K562 (cell line): ENCODE results near the gene FMO1. TPM values are rescaled to one million over a fixed set of nuclear protein-coding genes. Genes with fewer than 3 reads are reported as not detected.

Experiments
- ATAC-seq: fragments of 200-7000 bp; cut with Tn5 transposase; 3 replicates; pipeline ENCODE4 v1.9.1; 2020; ENCODE audit warnings: moderate library complexity
- BruUV-seq: library from RNA; stranded (reverse); fragments of 400-500 nt; replicated peaks from 2 replicates; lab custom pipeline; 2021; lab: Mats Ljungman, UMichigan
- CTCF ChIA-PET: fragments of 300-600 bp; formaldehyde crosslinking; extraction: SDS; loops from one replicate; lab custom pipeline; 2021; ENCODE audit warnings: low intra/inter-chr PET ratio; lab: Yijun Ruan, JAX
- POLR2A ChIA-PET: fragments of 300-600, 350-650 bp; sonication (Branson Sonifier 250); formaldehyde crosslinking; extraction: SDS; loops from one replicate; lab custom pipeline; 2021; ENCODE audit warnings: antibody characterized with exemption, inconsistent platforms; lab: Yijun Ruan, JAX
- DNase-seq, 4 experiments: peaks; one replicate each; pipeline versions ENCODE4 v3.0.0 to v3.0.0-alpha.2; 2011 to 2018; ENCODE audit warnings: low spot score in 3 of 4, mixed read lengths in 3 of 4; ENCODE audit errors: extremely low read depth in 1 of 4
- FAIRE-seq: peaks from 2 replicates; lab custom pipeline; 2011; peaks lifted over from hg19 to GRCh38; lab: Jason Lieb, UNC
- H2AFZ ChIP-seq: 2 replicates; pipeline ENCODE4 v1.6.0; 2011; ENCODE audit warnings: low read depth, low read length, control low read depth, inconsistent platforms
- H3K27ac ChIP-seq: fragments of 200-600 bp; 3 replicates; pipeline ENCODE4 v1.8.0; 2011; ENCODE audit warnings: low read depth, mild to moderate bottlenecking, control low read depth, inconsistent platforms, low read length, moderate library complexity, mixed read lengths; ENCODE audit errors: extremely low read depth
- H3K27me3 ChIP-seq, 2 experiments: fragments of 300-600 bp in 1 of 2; 2 replicates in 1 of 2; 3 replicates in 1 of 2; pipeline versions ENCODE4 v1.6.0 to v1.8.0; 2011; ENCODE audit warnings: inconsistent platforms in 2 of 2, low read length in 2 of 2, mild to moderate bottlenecking in 1 of 2, mixed read lengths in 1 of 2, moderate library complexity in 1 of 2; ENCODE audit not compliant: control insufficient read depth in 2 of 2, insufficient read depth in 2 of 2
- H3K36me3 ChIP-seq: fragments of 300-600 bp; 3 replicates; pipeline ENCODE4 v1.8.0; 2011; ENCODE audit warnings: mild to moderate bottlenecking, low read length, inconsistent platforms; ENCODE audit not compliant: control insufficient read depth, insufficient read depth
- H3K4me1 ChIP-seq, 2 experiments: fragments of 200-600 bp in 1 of 2; replicated peaks in 1 of 2; 2 replicates in 1 of 2; 3 replicates in 1 of 2; pipeline versions ENCODE4 v1.5.1 to v1.8.0; 2011; ENCODE audit warnings: inconsistent platforms in 2 of 2, low read length in 2 of 2, mild to moderate bottlenecking in 1 of 2, mixed read lengths in 1 of 2, moderate library complexity in 1 of 2; ENCODE audit not compliant: control insufficient read depth in 2 of 2, insufficient read depth in 2 of 2
- H3K4me2 ChIP-seq: 2 replicates; pipeline ENCODE4 v1.6.1; 2011; ENCODE audit warnings: low read length, control low read depth, inconsistent platforms, mixed read lengths; ENCODE audit not compliant: insufficient read depth
- H3K4me3 ChIP-seq: fragments of 200-600 bp; sonication (generic), shearing (Covaris generic); 2 replicates; pipeline ENCODE4 v1.5.1; 2016; ENCODE audit warnings: control low read depth, inconsistent platforms
- H3K79me2 ChIP-seq: fragments of 200-600 bp; 3 replicates; pipeline ENCODE4 v1.8.0; 2011; ENCODE audit warnings: low read length, inconsistent platforms; ENCODE audit not compliant: control insufficient read depth, insufficient read depth
- H3K9ac ChIP-seq, 2 experiments: 2 replicates each; pipeline versions ENCODE4 v1.6.0 to v1.6.1; 2011; ENCODE audit warnings: low read depth in 2 of 2, low read length in 2 of 2, control low read depth in 1 of 2, inconsistent platforms in 1 of 2, mild to moderate bottlenecking in 1 of 2, mixed read lengths in 1 of 2; ENCODE audit not compliant: insufficient read depth in 1 of 2
- H3K9me1 ChIP-seq: one replicate; pipeline ENCODE4 v1.6.0; 2011; ENCODE audit warnings: inconsistent platforms, mild to moderate bottlenecking, low read length, moderate library complexity; ENCODE audit not compliant: control insufficient read depth, insufficient read depth
- H3K9me3 ChIP-seq: replicated peaks from 2 replicates; pipeline ENCODE4 v1.5.1; 2011; ENCODE audit warnings: low read depth, low read length, inconsistent platforms; ENCODE audit not compliant: control insufficient read depth, insufficient read depth
- H4K20me1 ChIP-seq: replicated peaks from 2 replicates; pipeline ENCODE4 v1.6.1; 2011; ENCODE audit warnings: low read length, inconsistent platforms, mixed read lengths; ENCODE audit not compliant: control insufficient read depth, insufficient read depth
- CREBBP ChIP-seq: IDR thresholded peaks from one replicate; pipeline ENCODE4 v1.6.1; 2012; ENCODE audit warnings: low read depth, mild to moderate bottlenecking, control low read depth, inconsistent platforms, low read length
- HCFC1 ChIP-seq: IDR thresholded peaks from 2 replicates; pipeline ENCODE4 v1.6.1; 2012; ENCODE audit warnings: low read depth, low read length, improper control_type of control experiment
- PCBP1 ChIP-seq: fragments of 200-400 bp; formaldehyde crosslinking; IDR thresholded peaks from 2 replicates; pipeline ENCODE4 v1.6.1; 2018; ENCODE audit warnings: mild to moderate bottlenecking, low read depth, low read length; ENCODE audit not compliant: poor library complexity, severe bottlenecking
- PCBP2 ChIP-seq: fragments of 200-400 bp; formaldehyde crosslinking; IDR thresholded peaks from 2 replicates; pipeline ENCODE4 v1.6.1; 2018; ENCODE audit warnings: low read length, low read depth, mild to moderate bottlenecking, moderate library complexity; ENCODE audit not compliant: poor library complexity, severe bottlenecking
- PHB ChIP-seq: fragments of 250-450 bp; sonication (Bioruptor Pico); IDR thresholded peaks from 2 replicates; pipeline ENCODE4 v1.5.0; 2021
- SETDB1 ChIP-seq: IDR thresholded peaks from one replicate; pipeline ENCODE4 v1.6.1; 2012; ENCODE audit warnings: low read length, control low read depth, inconsistent platforms
- SRSF7 ChIP-seq: fragments of 200-400 bp; formaldehyde crosslinking; optimal IDR thresholded peaks from 2 replicates; pipeline ENCODE3; 2017; ENCODE audit warnings: mild to moderate bottlenecking, low read depth, low read length
- TAF7 ChIP-seq: fragments of 450-650 bp; IDR thresholded peaks from 2 replicates; pipeline ENCODE4 v1.6.1; 2016; ENCODE audit warnings: missing genetic modification characterization, missing compliant biosample characterization
- XRCC4 ChIP-seq: IDR thresholded peaks from one replicate; pipeline ENCODE4 v1.6.1; 2011; ENCODE audit not compliant: insufficient read depth, insufficient read length; ENCODE audit errors: extremely low read depth
- WGBS: fragments of 100-300 bp; shearing (Covaris generic); methylation state at CpG from one replicate; pipeline ENCODE4 v1.1.6; 2016; ENCODE audit warnings: low coverage, mixed read lengths; ENCODE audit not compliant: insufficient coverage; ENCODE audit errors: missing lambda C conversion rate; 5-methylcytosine and 5-hydroxymethylcytosine counted together
- in situ Hi-C: fragments of 300-500 bp; cut with MboI; formaldehyde crosslinking; loops from 4 replicates; pipeline ENCODE4 v1.15.0; 2018; ENCODE audit warnings: inconsistent platforms, mixed read lengths
- intact Hi-C: fragments of 100-400 bp; cut with micrococcal nuclease; formaldehyde crosslinking; loops from 2 replicates; pipeline ENCODE4 v1.14.2; 2022
- polyA plus RNA-seq, 8 experiments: library from polyadenylated mRNA; depleted of rRNA in 4 of 8; stranded (reverse) in 5 of 8; unstranded in 3 of 8; fragments of >200 nt; fragmentation: Nextera tagmentation in 2 of 8; fragmentation: Illumina TruSeq in 1 of 8; extraction: Ambion mirVana in 2 of 8; extraction: Trizol in 1 of 8; gene quantifications; 2 replicates each; pipeline versions ENCODE4 v1.2.1 to v1.2.3, GENCODE V29; 2011 to 2014; ENCODE audit warnings: inconsistent platforms in 1 of 8, missing spikeins in 1 of 8
- total RNA-seq, 7 experiments: library from RNA; depleted of rRNA in 6 of 7; stranded (reverse); fragments of >200 nt in 6 of 7; fragmentation: Illumina TruSeq in 2 of 7; extraction: Trizol in 2 of 7; gene quantifications; 2 replicates each; pipeline versions ENCODE4 v1.2.1 to v1.2.3, GENCODE V29; 2011 to 2021; ENCODE audit warnings: low replicate concordance in 1 of 7
- TF ChIP-seq, protein P1 (sequence below), 3 experiments: fragments of 200-800 bp in 1 of 3; sonication (Bioruptor generic) in 1 of 3; sonication (generic) in 1 of 3; formaldehyde crosslinking in 1 of 3; IDR thresholded peaks; 2 replicates each; pipeline versions ENCODE4 v1.6.1 to v1.8.0; 2016 to 2022; ENCODE audit warnings: mild to moderate bottlenecking in 2 of 3, missing compliant biosample characterization in 2 of 3, missing genetic modification characterization in 2 of 3, missing genetic modification reagents in 1 of 3
- TF ChIP-seq, protein P2 (sequence below): fragments of 450-650 bp; formaldehyde crosslinking; conservative IDR thresholded peaks from 2 replicates; pipeline ENCODE4 v1.4.0; 2022; ENCODE audit warnings: mild to moderate bottlenecking, missing genetic modification characterization
- TF ChIP-seq, protein P3 (sequence below), 2 experiments: IDR thresholded peaks; 2 replicates each; pipeline ENCODE4 v1.6.1; 2011; ENCODE audit warnings: borderline replicate concordance in 1 of 2, control low read depth in 1 of 2, low read depth in 1 of 2, low read length in 1 of 2, mild to moderate bottlenecking in 1 of 2, mixed read lengths in 1 of 2, moderate library complexity in 1 of 2; ENCODE audit not compliant: insufficient read depth in 1 of 2, insufficient read length in 1 of 2, poor library complexity in 1 of 2, severe bottlenecking in 1 of 2; ENCODE audit errors: extremely low read depth in 1 of 2

The FMO1 gene
- total and polyA plus RNA-seq, 9 of the 15 experiments (the other 6 are each of a cell fraction or from before 2014, with no cell fraction given), result not detected

DNA sequence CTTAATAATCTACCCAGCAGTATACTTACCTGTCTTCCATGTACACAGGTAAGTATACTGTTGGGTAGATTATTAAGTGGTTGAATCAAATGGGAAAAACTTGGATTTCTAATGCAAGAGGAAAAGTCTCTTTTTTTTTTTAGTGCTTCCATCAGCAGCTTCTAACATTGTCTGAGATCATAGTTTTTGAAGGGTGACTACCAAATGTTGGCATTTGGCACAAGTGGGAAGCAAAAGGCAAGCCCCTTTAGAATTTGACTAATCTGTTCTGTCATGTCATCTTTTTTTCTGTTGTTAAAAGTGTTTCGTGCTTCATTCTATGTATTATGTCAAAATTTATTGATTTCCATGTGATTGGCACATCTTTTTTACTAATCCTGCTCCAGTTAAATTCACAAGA lies 547 bp downstream of the FMO1 start:
- Histone ChIP-seq H3K27me3 (peaks cover 4 to 10% of the 10 kb centered on the region in 2 experiments; a peak in 2 of 5 replicates), H3K27ac (no peak overlapping the region), H4K20me1 (no peaks in the 10 kb centered on the region), H3K4me2 (no peak overlapping the region), H3K9me3 (no peaks in the 10 kb centered on the region), H3K79me2 (no peaks in the 10 kb centered on the region), H3K36me3 (no peaks in the 10 kb centered on the region), H3K9me1 (no peaks in the 10 kb centered on the region), H3K4me3 (no peak overlapping the region), H2AFZ (no peak overlapping the region), H3K9ac (no peak overlapping the region), H3K4me1 (peaks cover 0 to 3% of the 10 kb centered on the region in 2 experiments; a peak in 1 of 5 replicates)
- CTCF ChIA-PET, result no interaction called here
- BruUV-seq, result no TSS peak
- intact Hi-C loops (loop anchor here (5.0 kb wide), 1 partner anchor 63 kb away; the partner anchor contains the start of gene FMO4), in situ Hi-C loops (no loop called here)
- no peak for TF ChIP-seq SETDB1
- no peak for TF ChIP-seq SRSF7
- no peak for TF ChIP-seq PCBP1
- TF ChIP-seq HCFC1, result no peak
- TF ChIP-seq PHB (CRISPR knock-in tag), result no peak
- TF ChIP-seq, protein P1, sequence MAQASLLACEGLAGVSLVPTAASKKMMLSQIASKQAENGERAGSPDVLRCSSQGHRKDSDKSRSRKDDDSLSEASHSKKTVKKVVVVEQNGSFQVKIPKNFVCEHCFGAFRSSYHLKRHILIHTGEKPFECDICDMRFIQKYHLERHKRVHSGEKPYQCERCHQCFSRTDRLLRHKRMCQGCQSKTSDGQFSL (CRISPR knock-in tag; IDR thresholded peaks at IDR 0.05), result no peak
- TF ChIP-seq, protein P1 (tag; IDR thresholded peaks at IDR 0.05), result no peak
- no peak for TF ChIP-seq CREBBP
- no peak for TF ChIP-seq XRCC4
- TF ChIP-seq TAF7 (tag), result no peak
- TF ChIP-seq, protein P2, sequence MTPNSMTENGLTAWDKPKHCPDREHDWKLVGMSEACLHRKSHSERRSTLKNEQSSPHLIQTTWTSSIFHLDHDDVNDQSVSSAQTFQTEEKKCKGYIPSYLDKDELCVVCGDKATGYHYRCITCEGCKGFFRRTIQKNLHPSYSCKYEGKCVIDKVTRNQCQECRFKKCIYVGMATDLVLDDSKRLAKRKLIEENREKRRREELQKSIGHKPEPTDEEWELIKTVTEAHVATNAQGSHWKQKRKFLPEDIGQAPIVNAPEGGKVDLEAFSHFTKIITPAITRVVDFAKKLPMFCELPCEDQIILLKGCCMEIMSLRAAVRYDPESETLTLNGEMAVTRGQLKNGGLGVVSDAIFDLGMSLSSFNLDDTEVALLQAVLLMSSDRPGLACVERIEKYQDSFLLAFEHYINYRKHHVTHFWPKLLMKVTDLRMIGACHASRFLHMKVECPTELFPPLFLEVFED (CRISPR knock-in tag), result no peak
- TF ChIP-seq, protein P3, sequence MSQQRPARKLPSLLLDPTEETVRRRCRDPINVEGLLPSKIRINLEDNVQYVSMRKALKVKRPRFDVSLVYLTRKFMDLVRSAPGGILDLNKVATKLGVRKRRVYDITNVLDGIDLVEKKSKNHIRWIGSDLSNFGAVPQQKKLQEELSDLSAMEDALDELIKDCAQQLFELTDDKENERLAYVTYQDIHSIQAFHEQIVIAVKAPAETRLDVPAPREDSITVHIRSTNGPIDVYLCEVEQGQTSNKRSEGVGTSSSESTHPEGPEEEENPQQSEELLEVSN (IDR thresholded peaks at IDR 0.05; ENCODE audit: borderline replicate concordance in 1 of 2, extremely low read depth in 1 of 2, insufficient read depth in 1 of 2, insufficient read length in 1 of 2, low read depth in 1 of 2, low read length in 1 of 2, poor library complexity in 1 of 2, severe bottlenecking in 1 of 2), result no peak
- no peak for TF ChIP-seq PCBP2
- WGBS, result 0% methylated on average over 1 of the region's 1 CpG
- DNase-seq (no peak), FAIRE-seq (no peak), ATAC-seq (no peak)
- POLR2A ChIA-PET, result no interaction called here
